ENCODE results near the gene MAML3.

The MAML3 gene

GRCh38 chr4:140056015-140056414 lies 98.0 kb downstream of the MAML3 start:
- TF ChIP-seq, protein P1, sequence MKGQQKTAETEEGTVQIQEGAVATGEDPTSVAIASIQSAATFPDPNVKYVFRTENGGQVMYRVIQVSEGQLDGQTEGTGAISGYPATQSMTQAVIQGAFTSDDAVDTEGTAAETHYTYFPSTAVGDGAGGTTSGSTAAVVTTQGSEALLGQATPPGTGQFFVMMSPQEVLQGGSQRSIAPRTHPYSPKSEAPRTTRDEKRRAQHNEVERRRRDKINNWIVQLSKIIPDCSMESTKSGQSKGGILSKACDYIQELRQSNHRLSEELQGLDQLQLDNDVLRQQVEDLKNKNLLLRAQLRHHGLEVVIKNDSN (IDR thresholded peaks at IDR 0.05): no peak
- no peak for TF ChIP-seq TAF1 (IDR thresholded peaks at IDR 0.05; ENCODE audit: low read depth)
- no peak for TF ChIP-seq RAD21 (IDR thresholded peaks at IDR 0.05; ENCODE audit: low read depth)
- no peak for TF ChIP-seq CREB1 (IDR thresholded peaks at IDR 0.05; ENCODE audit: low read depth)
- no peak for TF ChIP-seq TEAD4 (IDR thresholded peaks at IDR 0.05)
- TF ChIP-seq YY1 (IDR thresholded peaks at IDR 0.05; ENCODE audit: low read depth): no peak
- TF ChIP-seq CEBPB (IDR thresholded peaks at IDR 0.05): no peak
- no peak for TF ChIP-seq FOXM1 (IDR thresholded peaks at IDR 0.05; ENCODE audit: borderline replicate concordance, low read depth)
- TF ChIP-seq TCF12 (IDR thresholded peaks at IDR 0.05; ENCODE audit: low read depth): no peak
- TF ChIP-seq ZBTB7A (IDR thresholded peaks at IDR 0.05; ENCODE audit: low read depth): no peak
- TF ChIP-seq EP300 (IDR thresholded peaks at IDR 0.05; ENCODE audit: borderline replicate concordance): no peak
- no peak for TF ChIP-seq NFIC (IDR thresholded peaks at IDR 0.05)
- TF ChIP-seq REST (IDR thresholded peaks at IDR 0.05; ENCODE audit: low read depth): no peak
- no peak for TF ChIP-seq EGR1 (IDR thresholded peaks at IDR 0.05)
- TF ChIP-seq, protein P2, sequence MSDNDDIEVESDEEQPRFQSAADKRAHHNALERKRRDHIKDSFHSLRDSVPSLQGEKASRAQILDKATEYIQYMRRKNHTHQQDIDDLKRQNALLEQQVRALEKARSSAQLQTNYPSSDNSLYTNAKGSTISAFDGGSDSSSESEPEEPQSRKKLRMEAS (IDR thresholded peaks at IDR 0.05): no peak

DNA sequence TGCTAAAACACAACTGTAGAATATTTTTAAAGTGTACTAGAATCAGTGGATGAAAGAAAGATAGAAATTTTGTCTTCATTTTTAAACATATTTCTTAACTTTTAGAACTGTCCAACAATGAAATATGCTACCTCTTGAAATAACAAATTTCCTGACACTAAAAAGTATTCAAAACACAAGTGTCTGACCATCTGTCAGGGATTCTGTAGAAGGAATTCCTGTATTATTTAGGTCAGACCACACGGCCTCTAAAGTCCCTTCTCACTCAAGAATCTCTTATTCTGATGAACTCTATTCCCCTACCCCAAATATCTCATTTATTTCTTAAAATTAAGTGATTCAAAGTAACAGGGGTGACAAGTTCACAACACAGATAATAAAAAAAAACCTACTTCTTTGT lies 99.1 kb downstream of the MAML3 start:
- no peak for TF ChIP-seq ZBTB7A (IDR thresholded peaks at IDR 0.05; ENCODE audit: low read depth)
- TF ChIP-seq TEAD4 (IDR thresholded peaks at IDR 0.05): no peak
- no peak for TF ChIP-seq CREB1 (IDR thresholded peaks at IDR 0.05; ENCODE audit: low read depth)
- TF ChIP-seq NFIC (IDR thresholded peaks at IDR 0.05): no peak
- no peak for TF ChIP-seq REST (IDR thresholded peaks at IDR 0.05; ENCODE audit: low read depth)
- no peak for TF ChIP-seq RAD21 (IDR thresholded peaks at IDR 0.05; ENCODE audit: low read depth)
- TF ChIP-seq YY1 (IDR thresholded peaks at IDR 0.05; ENCODE audit: low read depth): no peak
- TF ChIP-seq TCF12 (IDR thresholded peaks at IDR 0.05; ENCODE audit: low read depth): no peak
- TF ChIP-seq EP300 (IDR thresholded peaks at IDR 0.05; ENCODE audit: borderline replicate concordance): no peak
- TF ChIP-seq EGR1 (IDR thresholded peaks at IDR 0.05): no peak
- no peak for TF ChIP-seq CEBPB (IDR thresholded peaks at IDR 0.05)
- TF ChIP-seq, protein P1 (IDR thresholded peaks at IDR 0.05): no peak
- TF ChIP-seq TAF1 (IDR thresholded peaks at IDR 0.05; ENCODE audit: low read depth): no peak
- no peak for TF ChIP-seq FOXM1 (IDR thresholded peaks at IDR 0.05; ENCODE audit: borderline replicate concordance, low read depth)
- TF ChIP-seq, protein P2 (IDR thresholded peaks at IDR 0.05): no peak

- TF ChIP-seq CREB1 (IDR thresholded peaks at IDR 0.05; ENCODE audit: low read depth) (no peak), EP300 (IDR thresholded peaks at IDR 0.05; ENCODE audit: borderline replicate concordance) (no peak), RAD21 (IDR thresholded peaks at IDR 0.05; ENCODE audit: low read depth) (no peak), YY1 (IDR thresholded peaks at IDR 0.05; ENCODE audit: low read depth) (no peak)
- TF ChIP-seq, protein P1 (IDR thresholded peaks at IDR 0.05): no peak
Observed at GRCh38 chr4:140053185-140053584, 100.8 kb downstream of the MAML3 start.

- no peak for TF ChIP-seq CEBPB (IDR thresholded peaks at IDR 0.05)
- TF ChIP-seq TEAD4 (IDR thresholded peaks at IDR 0.05): no peak
- peak; percentile 50 for TF ChIP-seq RAD21 (IDR thresholded peaks at IDR 0.05; ENCODE audit: low read depth)
Observed at GRCh38 chr4:140052050-140052449, 101.9 kb downstream of the MAML3 start.

- TF ChIP-seq CREB1 (IDR thresholded peaks at IDR 0.05; ENCODE audit: low read depth) (no peak), RAD21 (IDR thresholded peaks at IDR 0.05; ENCODE audit: low read depth) (peak; percentile 27; the same call in 1 of the 2 replicates), TCF12 (IDR thresholded peaks at IDR 0.05; ENCODE audit: low read depth) (no peak), EGR1 (IDR thresholded peaks at IDR 0.05) (no peak), YY1 (IDR thresholded peaks at IDR 0.05; ENCODE audit: low read depth) (no peak), EP300 (IDR thresholded peaks at IDR 0.05; ENCODE audit: borderline replicate concordance) (no peak)
Observed at GRCh38 chr4:140049849-140050637, 103.9 kb downstream of the MAML3 start.

Measured in Ishikawa (cell line).